GM12801 (cell line): ENCODE results near the gene OPRM1.

Source experiments
- CTCF ChIP-seq: IDR thresholded peaks from one replicate; pipeline ENCODE4 v1.5.1; 2011; ENCODE audit warnings: control low read depth; ENCODE audit not compliant: insufficient read length; ENCODE audit errors: extremely low read depth

Gene OPRM1

GRCh38 chr6:154058963-154059680 lies 20.1 kb downstream of the OPRM1 start:
- no peak for TF ChIP-seq CTCF

DNA sequence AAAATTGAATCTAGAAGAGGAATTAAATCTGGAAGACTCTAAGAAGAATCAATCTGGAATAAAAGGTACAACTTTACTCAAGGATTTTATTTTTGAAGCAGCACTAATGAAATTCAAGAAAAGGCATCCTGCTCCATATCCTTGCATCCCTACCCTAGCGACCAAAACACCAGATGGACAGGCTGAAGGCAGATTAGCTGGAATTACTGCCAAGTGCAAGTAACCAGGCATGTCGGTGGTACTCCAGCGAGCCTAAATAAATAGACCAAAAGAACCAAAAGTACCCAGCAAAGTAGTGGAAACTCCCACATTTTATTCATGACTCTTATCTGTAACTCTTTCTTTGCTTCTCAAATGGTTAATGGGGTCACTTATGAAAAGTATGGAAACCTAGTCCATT lies 21.0 kb downstream of the OPRM1 start:
- TF ChIP-seq CTCF: no peak

DNA sequence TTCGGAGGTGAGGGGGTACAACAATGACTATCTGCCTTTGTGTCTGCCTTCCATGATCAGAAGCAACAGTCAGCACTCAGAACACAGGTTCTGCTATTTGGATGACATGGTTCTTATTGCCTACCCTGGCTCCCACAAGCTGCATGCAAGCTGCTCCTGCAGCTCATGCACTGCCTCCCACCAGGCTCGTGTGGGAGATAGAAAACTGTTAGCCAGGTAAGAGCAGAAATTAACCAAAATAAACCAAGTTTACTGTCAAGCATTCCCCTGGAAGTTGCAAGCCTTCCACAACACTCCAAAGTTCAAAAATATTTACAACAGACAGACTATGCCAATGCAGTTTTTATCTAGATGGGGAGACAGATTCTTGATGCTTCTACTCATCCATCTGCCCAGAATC lies 31.0 kb downstream of the OPRM1 start:
- no peak for TF ChIP-seq CTCF

GRCh38 chr6:154070657-154071056 lies 31.6 kb downstream of the OPRM1 start:
- TF ChIP-seq CTCF: no peak

GRCh38 chr6:154071236-154071635 lies 32.2 kb downstream of the OPRM1 start:
- TF ChIP-seq CTCF: no peak

- no peak for TF ChIP-seq CTCF
These were observed 32.7 kb downstream of the OPRM1 start for GRCh38 chr6:154071711-154072110.

DNA sequence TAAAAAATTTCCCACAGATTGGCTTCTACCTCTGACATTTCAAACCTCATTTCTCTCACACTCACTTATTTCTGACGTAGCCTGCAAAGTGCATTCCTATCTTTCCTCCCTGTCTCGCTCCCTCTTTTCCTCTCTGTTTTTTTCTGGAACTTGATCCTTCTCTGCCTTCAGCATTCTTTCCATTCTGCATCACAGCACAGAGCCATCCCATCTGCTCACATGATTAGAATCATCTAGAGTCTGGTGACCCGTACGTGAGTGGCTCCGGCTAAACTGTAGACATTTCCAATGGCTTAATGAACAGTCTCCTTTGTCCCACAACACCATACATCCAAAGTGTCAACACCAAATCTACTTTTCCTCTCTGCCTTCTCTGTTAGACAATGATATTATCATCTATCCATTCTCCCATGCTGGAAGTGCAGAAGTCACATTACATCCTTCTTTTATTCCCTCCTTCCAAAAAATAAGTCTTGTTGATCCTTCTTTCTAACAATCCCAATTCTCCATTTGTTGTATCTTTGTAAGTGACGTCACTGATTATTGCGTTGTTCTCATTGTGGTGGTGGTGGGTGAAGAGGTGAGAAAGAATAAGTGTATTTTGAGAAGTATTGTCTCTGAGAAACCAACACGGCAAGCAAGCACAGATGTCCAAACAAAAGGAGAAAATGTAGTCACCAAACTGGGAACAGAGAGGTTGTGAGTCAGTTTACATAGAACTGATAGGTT lies 41.6 kb downstream of the OPRM1 start:
- TF ChIP-seq CTCF: no peak
